C1 segment of cervical spinal cord (tissue), 14 donors: ENCODE results near the gene NECTIN4.
A peak's percentile ranks its signal among the peaks of the same experiment; 100 is the strongest.

ENCODE experiments used
- DNase-seq, 14 donors: peaks; one replicate each; lab custom pipeline; 2025; lab: John Stamatoyannopoulos, UW

The NECTIN4 gene

GRCh38 chr1:161061419-161061818 lies 27.9 kb downstream of the NECTIN4 start:
- no peak for DNase-seq

GRCh38 chr1:161059293-161059692 lies 30.1 kb downstream of the NECTIN4 start:
- no peak for DNase-seq

DNA sequence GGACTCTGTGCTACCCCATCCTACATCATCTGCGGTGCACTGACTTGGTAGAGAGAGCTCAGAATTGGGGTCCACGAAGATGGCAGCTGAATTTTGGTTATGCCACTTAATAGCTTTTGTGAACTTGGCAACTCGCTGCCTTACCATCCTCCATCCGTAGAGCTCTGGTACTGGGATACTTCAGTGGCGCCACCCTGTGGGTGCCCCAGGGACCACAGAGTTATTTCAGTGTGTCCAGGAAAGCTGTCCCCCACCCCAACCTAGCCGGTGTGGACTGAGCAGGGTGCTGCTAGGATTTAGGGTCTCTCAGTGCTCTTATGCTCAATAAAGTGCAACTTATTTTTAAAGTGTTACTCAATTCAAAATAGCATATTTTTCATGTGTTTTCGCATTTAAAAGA lies 34.6 kb downstream of the NECTIN4 start:
- no peak for DNase-seq

DNA sequence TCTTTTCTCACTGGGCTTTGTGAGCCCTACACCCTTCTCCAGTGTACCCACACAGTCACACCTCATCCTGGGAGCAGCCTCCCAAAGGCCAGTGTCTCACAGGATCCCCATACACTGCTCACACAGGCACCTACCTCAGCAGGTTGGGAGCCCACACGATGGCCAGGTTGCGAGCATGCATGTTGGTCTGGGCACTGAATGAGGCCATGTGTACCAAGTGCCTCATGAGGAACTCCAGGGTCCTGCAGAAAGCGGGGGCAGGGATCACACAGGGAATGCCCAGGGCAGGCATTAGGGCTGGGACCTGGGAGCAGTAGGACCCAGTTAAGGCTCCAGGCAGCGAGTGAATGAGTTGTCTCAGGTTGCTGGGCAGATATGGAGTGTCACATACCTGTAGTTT lies 35.1 kb downstream of the NECTIN4 start:
- DNase-seq, result no peak

DNA sequence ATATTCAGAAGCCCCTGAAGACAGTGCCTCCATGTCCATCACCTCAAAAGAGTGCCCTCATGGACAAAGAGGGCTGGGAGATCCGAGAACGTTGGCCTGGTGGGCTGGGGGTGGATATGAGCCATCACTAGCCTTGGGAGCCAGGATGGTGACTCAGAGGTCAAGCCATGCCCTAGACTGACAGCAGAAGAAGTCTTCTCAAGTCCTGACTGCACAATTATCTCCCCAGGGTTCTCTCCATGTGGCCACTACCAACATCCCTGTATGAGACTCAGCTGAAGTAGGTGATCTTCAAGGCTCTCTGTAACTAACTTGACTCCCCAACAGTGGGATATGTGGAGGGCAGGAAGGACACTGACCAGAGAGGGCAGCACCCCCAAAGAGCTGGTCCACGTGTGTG lies 36.5 kb downstream of the NECTIN4 start:
- no peak for DNase-seq

- DNase-seq, result no peak
Measured at GRCh38 chr1:161051219-161051618, 38.1 kb downstream of the NECTIN4 start.

DNA sequence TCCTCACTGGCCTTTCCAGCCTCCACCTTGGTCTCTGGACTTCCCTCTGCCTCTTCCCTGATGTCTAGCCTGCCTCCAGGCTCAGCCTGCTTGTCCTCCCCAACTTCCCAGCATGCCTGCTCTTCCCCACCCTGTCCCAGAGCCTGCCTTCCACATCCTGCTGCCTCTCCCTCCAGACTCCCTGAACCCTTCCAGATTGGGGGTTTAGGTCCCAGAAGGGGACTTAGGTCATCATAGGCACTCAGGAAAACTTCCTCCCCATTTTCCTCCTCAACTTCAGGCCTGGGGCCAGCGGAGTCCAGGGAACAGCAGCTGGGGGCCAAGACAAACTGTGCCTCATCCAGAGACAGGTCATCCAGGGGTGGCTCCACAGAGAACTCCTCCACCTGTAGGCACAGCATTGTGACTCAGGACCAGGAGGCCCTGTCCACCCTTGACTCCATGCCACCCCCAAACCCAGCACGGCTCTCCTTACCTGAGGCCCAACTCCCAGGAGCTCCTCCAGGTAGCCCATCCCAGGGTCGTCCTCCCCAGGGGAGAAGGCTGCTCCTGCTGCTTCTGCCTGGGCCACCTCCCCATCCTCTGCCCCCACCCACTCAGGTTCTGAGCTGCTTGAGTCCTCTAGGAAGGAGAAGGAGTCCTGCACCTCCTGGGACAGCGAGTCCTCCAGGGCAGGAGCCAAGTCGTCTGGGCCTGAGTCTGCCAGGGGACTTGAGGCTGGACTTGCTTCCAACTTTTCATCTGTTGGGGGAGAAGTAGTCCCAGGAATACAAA lies 40.2 kb downstream of the NECTIN4 start:
- DNase-seq, result no peak

GRCh38 chr1:161047436-161048420 lies 41.6 kb downstream of the NECTIN4 start:
- no peak for DNase-seq

GRCh38 chr1:161046605-161047228 lies 42.6 kb downstream of the NECTIN4 start:
- DNase-seq, result no peak

DNA sequence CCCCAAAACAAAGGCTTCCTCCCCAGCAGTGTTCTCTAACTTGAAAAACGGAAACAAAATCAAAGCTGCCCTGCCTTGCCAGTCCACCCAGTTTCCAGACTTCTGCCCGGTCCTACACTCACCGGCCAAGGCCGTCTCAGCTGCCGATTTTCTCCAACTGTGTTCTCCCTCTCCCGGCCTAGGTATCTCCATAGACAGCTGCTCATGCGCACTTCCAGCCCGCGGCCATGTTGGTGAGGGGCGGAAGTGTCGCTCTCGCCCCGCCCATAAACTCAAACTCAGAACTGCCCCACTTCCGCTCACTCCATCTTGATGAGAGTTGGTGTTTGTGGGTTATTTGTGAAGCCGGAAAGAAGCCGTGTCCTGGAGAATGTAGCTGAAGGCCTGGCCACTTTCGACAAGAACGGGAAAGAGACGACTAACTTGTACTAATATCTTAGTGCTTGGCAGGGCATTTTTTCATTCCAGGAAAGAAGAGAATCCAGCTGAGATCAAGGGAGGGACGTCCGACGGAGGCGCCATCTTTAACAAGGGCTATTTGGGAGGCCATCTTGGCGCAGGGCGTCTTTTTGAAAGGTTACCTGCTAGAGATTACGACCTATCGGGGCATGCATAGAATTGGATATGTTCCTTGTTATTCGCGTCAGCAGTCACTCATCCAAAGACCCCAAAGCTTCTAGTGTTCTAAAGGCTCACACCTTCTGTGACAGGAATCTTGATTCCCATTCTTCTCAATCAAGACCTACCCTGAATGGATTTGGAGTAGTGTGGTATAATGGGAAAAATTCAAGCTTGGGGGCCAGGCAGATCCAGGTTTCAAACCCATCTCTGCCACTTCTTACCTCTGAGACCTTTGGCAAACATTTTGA lies 43.4 kb downstream of the NECTIN4 start, which contains the start of gene USF1:
Gene USF1 (minus strand): TSS at position 242 of the 869 bp plus-strand sequence. CDS start 2,702 bp downstream, outside the sequence.
- peak; percentile 65 to 95 (median 92) for DNase-seq

DNA sequence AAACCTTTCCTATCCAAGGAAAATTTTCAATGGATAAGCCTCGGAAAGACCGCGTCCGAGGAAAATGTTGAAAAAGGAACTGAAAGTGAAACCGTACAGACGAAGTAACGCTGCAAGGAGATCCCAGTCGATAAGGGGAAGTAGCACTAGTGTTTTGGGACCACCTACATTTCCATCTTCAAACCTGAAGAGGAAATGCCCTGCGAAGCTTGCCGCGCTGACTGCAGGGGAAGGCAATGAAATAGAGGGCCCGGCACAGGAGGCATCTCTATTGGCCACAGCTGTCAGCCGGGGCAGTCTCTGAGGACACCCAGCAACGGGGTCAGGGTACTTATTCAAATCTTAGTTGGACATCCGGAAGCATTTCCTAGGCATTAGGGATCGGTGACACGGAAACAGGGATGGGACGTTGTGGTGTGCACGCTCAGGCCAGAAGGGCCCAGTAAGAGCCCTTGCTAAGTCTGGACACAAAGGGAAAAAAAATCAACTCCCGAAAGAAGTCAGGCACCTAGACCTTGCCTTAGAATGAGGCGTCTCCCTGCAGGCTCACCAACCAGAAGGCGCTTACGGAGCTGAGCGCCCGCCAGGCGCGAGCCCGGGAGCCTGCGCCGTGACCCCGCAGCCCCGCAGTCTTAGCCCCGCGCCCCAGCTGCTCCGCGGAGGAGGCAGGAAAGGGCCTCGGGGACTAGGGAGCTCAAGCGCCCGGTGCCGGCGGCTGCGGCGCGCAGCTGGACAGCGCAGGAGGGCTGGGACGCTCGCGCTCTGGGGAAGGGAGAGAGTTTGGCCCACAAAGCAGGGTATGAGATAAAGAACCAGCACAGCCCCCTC lies 44.2 kb downstream of the NECTIN4 start:
- DNase-seq, result peak in 10 of 14 donors; percentile 49 to 80 (median 60)

DNA sequence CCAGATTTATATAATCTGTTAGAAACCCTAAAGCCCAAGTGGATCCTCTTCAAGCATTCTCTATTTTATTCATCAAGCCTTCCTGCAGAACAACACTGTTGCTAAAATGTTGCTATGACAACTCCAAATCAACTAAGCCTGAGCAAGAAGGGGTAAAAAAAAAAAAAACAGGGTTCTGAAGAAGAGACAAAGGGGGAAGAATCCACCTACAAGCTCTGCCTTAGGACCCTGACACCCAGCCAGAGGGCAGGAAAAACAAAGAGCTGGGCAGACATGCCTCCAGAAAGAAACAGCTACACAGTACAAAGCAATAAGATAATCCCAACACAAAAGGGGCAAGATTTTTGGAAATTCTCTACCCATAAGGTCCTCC lies 44.8 kb downstream of the NECTIN4 start:
- DNase-seq, result no peak

- no peak for DNase-seq
Measured at GRCh38 chr1:161039546-161039945, 49.8 kb downstream of the NECTIN4 start.

DNA sequence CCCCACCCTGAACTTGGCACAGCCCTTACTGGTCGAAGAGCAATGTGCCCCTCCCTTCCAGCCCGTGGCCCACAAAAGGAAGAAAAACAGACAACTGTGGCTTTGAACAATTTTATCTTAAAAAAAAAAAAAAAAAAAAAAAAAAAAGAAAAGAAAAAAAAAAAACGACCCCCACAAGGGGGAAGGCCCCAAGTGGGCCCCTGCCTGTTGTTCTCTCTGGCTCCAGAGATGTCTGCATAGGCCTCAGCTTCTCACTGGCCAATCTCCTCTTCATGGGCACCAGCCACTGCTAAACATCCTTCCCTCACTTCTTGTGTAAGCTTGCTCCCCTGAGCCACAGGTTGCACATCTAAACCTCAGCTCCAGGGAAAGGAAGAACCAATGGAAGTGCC lies 50.2 kb downstream of the NECTIN4 start:
- no peak for DNase-seq

DNA sequence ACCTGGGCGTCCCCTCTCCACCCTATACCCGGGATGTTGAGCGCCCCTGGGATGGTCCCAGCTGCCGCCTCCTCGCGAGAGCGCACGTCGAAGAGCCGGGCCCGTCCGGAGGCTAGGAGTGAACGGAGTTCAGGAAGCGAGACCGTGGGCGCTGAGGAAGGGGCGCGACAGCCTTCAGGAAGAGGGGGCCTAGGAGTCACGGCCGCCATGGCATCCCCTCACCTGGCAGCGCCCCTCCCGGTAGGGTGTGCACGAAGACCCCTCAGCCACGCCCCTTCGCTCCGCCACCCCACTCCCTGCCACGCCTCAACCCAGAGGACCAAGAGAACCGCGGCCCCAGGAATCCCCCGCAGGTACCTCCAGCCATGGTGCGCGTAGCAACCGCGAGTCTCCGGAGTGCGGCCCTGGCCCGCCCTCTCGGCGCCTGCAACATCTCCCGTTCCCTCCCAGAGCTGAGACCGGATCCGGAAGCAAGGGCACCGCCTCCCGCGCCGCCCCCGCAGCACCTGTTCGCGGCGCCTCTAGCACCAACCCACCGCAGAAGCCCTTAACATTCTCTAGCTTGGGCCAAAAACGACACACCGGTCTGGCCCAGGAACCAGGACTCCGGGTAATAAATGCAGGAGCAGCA lies 50.7 kb downstream of the NECTIN4 start, which contains the start of gene TSTD1:
Gene TSTD1 (minus strand): TSS at position 442 of the 631 bp plus-strand sequence. CDS start 75 bp downstream, at position 367.
- peak in 1 of 14 donors; percentile 33 for DNase-seq

DNA sequence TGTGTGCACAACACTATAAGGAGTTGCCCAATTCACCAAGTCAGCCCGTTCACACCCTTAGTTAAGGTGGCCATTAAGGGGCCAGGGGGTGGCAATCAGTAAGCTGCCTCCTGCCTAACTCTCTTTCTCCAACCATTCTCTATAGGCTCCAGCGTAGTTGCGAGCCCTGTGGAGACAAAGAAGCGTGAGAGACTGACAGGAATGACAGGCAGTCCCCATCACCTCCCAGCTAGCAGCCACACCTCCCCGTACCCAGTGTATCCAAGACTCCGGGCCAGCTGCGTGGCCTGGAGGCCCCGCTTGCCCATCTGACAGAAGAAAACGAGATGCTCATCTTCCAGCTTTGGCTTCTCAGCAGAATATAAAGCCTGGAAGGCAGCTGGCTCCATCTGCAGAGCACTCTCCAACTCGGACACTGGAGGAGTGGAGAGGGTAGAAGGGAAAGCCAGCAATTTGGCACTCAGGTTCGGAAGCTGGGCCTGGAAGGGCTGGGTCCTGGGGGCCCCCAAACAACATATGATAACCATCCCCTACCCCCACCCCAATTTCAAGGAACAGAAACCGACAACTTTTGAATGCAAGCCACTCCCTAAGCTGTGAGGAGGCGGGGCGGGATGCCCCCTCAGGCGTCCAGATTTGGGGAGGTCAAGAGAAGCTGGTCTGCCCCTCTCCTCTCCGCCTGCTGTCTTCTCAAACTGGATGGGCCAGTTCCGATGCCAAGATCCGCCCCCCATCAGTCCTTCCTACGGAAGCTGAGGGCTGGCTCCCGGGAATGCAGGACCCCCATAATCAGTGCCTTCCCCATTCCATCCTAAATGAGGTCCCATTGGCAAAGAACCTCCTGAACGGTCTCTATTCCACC lies 51.5 kb downstream of the NECTIN4 start:
- no peak for DNase-seq

- no peak for DNase-seq
Measured at GRCh38 chr1:161033751-161034150, 55.6 kb downstream of the NECTIN4 start.

GRCh38 chr1:161032409-161032808 lies 56.9 kb downstream of the NECTIN4 start:
- DNase-seq, result no peak
